ENCODE measurements around the gene ADGRG7.
A peak's percentile ranks its signal among the peaks of the same experiment; 100 is the strongest.

The ADGRG7 gene

DNA sequence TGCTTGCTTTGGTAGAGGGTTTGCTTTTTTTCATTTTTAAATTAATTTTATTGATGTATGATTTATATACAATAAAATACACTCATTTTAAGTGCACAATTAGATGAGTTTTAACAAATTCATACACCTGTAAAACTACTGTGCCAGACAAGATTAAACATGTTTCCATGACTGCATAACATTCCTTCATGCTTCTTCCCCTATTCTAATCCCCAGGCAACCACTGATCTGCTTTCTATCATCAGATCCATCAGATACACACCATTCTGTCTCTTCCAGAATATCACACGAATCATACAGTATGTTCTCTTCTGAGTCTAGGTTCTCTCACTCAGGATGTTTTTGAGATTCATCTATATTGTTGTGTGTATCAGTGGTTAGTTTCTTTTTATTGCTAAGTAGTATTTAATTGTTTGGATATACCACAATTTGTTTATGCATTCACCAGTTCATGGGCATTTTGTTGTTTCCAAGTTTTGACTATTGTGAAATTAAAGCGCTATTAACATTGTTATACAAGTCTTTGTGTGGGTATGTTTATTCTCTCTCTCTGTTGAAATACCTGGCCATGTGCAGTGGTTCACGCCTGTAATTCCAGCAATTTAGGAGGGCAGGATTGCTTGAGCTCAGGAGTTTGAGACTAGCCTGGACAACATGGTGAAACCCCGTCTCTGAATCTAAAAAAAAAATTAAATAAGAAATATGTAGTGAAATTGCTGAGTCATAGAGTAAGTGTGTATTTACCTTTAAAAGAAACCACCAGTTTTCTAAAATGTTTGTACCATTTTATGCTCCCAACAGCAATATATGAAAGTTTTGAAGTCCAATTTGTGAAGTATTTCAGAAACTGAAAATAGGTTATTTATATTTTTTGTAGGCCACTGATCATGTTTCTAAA is 92.9 kb downstream of the ADGRG7 start:
- H3K27ac ChIP-seq: no peak overlapping the region
- TF ChIP-seq, protein P1, sequence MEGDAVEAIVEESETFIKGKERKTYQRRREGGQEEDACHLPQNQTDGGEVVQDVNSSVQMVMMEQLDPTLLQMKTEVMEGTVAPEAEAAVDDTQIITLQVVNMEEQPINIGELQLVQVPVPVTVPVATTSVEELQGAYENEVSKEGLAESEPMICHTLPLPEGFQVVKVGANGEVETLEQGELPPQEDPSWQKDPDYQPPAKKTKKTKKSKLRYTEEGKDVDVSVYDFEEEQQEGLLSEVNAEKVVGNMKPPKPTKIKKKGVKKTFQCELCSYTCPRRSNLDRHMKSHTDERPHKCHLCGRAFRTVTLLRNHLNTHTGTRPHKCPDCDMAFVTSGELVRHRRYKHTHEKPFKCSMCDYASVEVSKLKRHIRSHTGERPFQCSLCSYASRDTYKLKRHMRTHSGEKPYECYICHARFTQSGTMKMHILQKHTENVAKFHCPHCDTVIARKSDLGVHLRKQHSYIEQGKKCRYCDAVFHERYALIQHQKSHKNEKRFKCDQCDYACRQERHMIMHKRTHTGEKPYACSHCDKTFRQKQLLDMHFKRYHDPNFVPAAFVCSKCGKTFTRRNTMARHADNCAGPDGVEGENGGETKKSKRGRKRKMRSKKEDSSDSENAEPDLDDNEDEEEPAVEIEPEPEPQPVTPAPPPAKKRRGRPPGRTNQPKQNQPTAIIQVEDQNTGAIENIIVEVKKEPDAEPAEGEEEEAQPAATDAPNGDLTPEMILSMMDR (conservative IDR thresholded peaks at IDR 0.05; ENCODE audit: low read depth): no peak
- CTCF ChIA-PET: no interaction called here
- POLR2A ChIA-PET (ENCODE audit: low non-redundant PET): no interaction called here
- DNase-seq (ENCODE audit: low spot score): peak; percentile 44

DNA sequence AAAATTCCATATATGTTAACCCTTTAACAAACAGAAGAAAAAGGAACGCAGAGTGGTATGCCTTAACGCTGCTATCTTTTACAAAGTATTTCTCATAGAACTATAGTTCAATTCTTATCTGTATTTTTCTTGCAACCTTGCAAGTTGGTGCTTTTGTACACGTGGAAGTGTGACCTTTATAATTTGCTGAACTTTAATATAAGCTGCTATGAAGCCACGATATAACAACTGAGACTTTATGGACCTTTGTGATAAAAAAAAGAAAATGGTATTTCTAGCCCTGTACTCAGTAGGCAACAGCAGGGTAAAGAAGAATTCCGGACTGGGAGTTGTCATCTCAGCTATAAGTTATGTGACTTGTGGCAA is 93.6 kb downstream of the ADGRG7 start:
- TF ChIP-seq, protein P1 (conservative IDR thresholded peaks at IDR 0.05; ENCODE audit: low read depth): no peak
- ChIA-PET POLR2A (ENCODE audit: low non-redundant PET) (no interaction called here), CTCF (no interaction called here)
- DNase-seq (ENCODE audit: low spot score): no peak
- H3K27ac ChIP-seq: no peak overlapping the region

DNA sequence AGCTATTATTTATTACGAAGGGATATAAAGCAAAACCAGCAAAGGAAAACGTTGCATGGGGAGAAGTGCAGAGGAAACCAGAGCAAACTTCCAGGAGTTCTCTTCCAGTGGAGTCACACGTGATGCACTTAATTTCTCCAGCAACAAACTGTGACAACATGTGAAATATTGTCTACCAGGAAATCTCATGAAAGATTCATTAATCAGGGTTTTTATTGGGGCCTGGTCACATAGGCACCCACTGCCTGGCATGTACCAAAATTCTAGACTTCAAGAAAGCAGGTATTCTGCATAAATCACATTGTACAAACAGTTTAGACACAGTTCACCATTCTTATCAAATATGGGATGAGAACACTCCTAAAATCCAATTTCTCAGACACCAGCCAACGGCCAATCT is 94.5 kb downstream of the ADGRG7 start:
- TF ChIP-seq, protein P1 (conservative IDR thresholded peaks at IDR 0.05; ENCODE audit: low read depth): no peak
- H3K27ac ChIP-seq: no peak overlapping the region
- no peak for DNase-seq (ENCODE audit: low spot score)
- CTCF ChIA-PET: no interaction called here
- POLR2A ChIA-PET (ENCODE audit: low non-redundant PET): no interaction called here

DNA sequence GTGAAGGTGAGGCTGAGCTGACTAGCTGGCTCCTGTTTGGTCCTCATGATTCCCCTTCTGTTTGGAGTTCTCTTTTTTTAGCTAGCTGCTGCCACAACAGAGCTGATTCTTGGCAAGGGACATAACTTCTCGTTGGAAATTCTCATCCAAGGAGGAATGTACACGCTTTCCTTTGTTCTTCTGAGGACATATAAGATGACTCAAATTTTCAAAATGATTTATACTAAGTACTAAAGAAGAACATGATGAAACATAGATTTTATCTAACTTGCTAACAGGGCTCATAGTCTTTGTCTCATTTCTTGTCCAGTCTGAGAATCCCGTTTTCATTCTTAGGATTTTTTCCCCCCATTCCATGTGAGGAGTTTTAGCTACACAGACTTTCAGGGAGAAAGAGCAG is 97.0 kb downstream of the ADGRG7 start:
- no peak overlapping the region for H3K27ac ChIP-seq
- ChIA-PET CTCF (interaction anchor here (1.4 kb wide), 1 partner anchor 243 kb away, joined by 4 read pairs; no protein-coding TSS in a partner anchor), POLR2A (ENCODE audit: low non-redundant PET) (no interaction called here)
- TF ChIP-seq, protein P1 (conservative IDR thresholded peaks at IDR 0.05; ENCODE audit: low read depth): no peak
- no peak for DNase-seq (ENCODE audit: low spot score)

DNA sequence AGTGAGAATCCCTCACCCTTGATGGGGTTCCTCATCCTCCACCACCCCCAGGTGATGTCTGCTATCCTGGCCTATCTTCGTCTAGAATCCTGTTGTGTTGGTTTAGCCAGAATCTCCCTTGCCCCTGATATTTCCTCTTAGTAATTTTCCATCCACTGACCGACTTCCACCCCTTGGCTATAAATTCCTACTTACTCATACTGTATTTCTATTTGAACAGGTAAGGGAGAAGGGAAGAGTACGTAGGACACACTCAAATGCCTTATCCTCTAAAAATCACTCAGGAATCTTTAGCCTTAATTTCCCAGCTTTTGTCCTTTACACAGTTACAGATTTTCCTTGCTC is 99.2 kb downstream of the ADGRG7 start:
- CTCF ChIA-PET: interaction anchor here (0.6 kb wide), 1 partner anchor 1723 kb away, joined by 3 read pairs; no protein-coding TSS in a partner anchor
- no peak overlapping the region for H3K27ac ChIP-seq
- TF ChIP-seq, protein P1 (conservative IDR thresholded peaks at IDR 0.05; ENCODE audit: low read depth): no peak
- peak; percentile 28 for DNase-seq (ENCODE audit: low spot score)
- POLR2A ChIA-PET (ENCODE audit: low non-redundant PET): interaction anchor here (0.7 kb wide), 2 partner anchors 854 to 969 kb away, joined by 3 to 4 read pairs; partner anchors contain the start of gene ZBTB11

DNA sequence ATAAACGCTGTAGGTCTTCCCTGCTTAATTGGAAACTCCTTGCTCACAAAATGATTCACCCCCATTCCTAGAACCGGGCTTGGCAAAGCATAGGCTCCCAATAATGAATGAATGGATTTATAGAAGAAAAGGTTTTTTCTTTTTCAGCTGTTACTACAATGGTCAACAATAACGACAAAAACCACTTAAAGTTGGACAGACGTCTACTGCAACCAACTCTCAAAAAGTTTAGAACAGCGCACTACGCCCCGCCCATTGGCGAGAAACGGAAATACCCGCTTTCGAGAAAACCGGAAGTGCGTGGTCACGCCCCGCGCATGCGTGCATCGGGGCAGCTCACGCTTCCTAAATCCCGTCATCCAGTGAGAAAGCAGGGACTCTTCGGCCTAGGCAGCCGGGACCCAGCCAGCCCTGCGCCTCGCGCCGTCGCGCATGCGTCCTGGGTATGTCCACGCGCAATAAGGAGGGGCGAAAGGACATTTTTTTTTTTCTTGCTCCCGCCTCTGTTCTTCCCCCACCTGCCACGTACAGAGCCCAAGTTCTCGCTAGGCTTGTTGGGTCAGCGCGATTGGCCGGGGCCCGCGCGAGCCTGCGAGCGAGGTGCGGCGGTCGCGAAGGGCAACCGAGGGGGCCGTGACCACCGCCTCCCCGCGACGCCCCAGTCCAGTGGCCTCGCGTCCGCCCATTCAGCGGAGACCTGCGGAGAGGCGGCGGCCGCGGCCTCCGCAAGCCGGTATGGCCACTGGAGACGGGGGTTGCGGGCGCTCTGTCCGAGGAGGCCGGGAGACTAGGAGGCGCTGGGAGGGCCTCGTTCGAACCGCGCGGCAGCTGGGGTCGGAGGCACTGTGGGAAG is 99.8 kb downstream of the ADGRG7 start, which contains the start of gene TFG:
TFG (plus strand) TSS at position 506 of the 853 bp plus-strand sequence. CDS start 4,192 bp downstream, outside the sequence.
- POLR2A ChIA-PET (ENCODE audit: low non-redundant PET): interaction anchor here (0.7 to 1.0 kb wide), 3 partner anchors 432 to 968 kb away, joined by 3 to 4 read pairs (median 3); partner anchors contain the start of gene ZBTB11
- peak within 1 kb of the TSS; percentile 92 for H3K27ac ChIP-seq
- TF ChIP-seq, protein P1 (conservative IDR thresholded peaks at IDR 0.05; ENCODE audit: low read depth): no peak
- CTCF ChIA-PET: interaction anchor here (0.8 to 0.9 kb wide), 2 partner anchors 11 to 106 kb away, joined by 4 read pairs; no protein-coding TSS in a partner anchor
- peak; percentile 100 for DNase-seq (ENCODE audit: low spot score)

All from RWPE1 (cell line).